Tibial artery (tissue), 4 donors: ENCODE data around the gene LCN12.
A peak's percentile ranks its signal among the peaks of the same experiment; 100 is the strongest.

Experiments
- DNase-seq, 2 donors: peaks; one replicate each; pipeline ENCODE4 v3.0.0-alpha.2; 2019
- H3K27ac ChIP-seq, 2 donors: fragments of 200-600 bp; sonication (generic) in 1 of 2; 1 replicate in 1 of 2; 2 replicates in 1 of 2; pipeline ENCODE4 v1.5.1; 2018 to 2019; ENCODE audit warnings: mild to moderate bottlenecking in 1 of 2
- H3K27me3 ChIP-seq, 2 donors: fragments of 200-600 bp; sonication (generic) in 1 of 2; one replicate each; pipeline versions ENCODE4 v1.5.1 to v1.6.0; 2016 to 2019
- H3K36me3 ChIP-seq, 3 donors: fragments of 200-600 bp; sonication (generic) in 2 of 3; one replicate each; pipeline ENCODE4 v1.5.1; 2016 to 2019; ENCODE audit warnings: mild to moderate bottlenecking in 2 of 3
- H3K4me1 ChIP-seq, 4 donors: fragments of 200-600 bp; sonication (generic) in 2 of 4; 1 replicate in 3 of 4; 2 replicates in 1 of 4; pipeline ENCODE4 v1.5.1; 2016 to 2019
- H3K4me3 ChIP-seq, 2 donors: fragments of 200-600 bp; sonication (generic) in 1 of 2; 1 replicate in 1 of 2; 2 replicates in 1 of 2; pipeline ENCODE4 v1.5.1; 2018 to 2019; ENCODE audit warnings: mild to moderate bottlenecking in 2 of 2
- H3K9me3 ChIP-seq, 3 donors: fragments of 200-600 bp; sonication (generic) in 1 of 3; one replicate each; pipeline ENCODE4 v1.5.1; 2016 to 2019
- CTCF ChIP-seq, 2 experiments: fragments of 200-600 bp in 1 of 2; fragments of 450-650 bp in 1 of 2; IDR thresholded peaks; one replicate each; pipeline ENCODE4 v1.5.1; 2017 to 2019; ENCODE audit warnings: antibody characterized with exemption in 2 of 2, mild to moderate bottlenecking in 1 of 2, moderate library complexity in 1 of 2
- intact Hi-C: fragments of 100-400 bp; cut with DNase I; formaldehyde crosslinking; loops from one replicate; pipeline ENCODE4 v1.15.0; 2023; ENCODE audit warnings: low total_unique reads

The LCN12 gene

GRCh38 chr9:136951541-136952320 is at the start of gene LCN12:
Gene LCN12, plus strand, starts transcription at chr9:136952273. Its CDS starts 55 bp downstream, at chr9:136952328.
- Histone ChIP-seq H3K36me3 (no peaks in the 10 kb centered on the region), H3K27me3 (no peaks in the 10 kb centered on the region), H3K4me1 (peaks cover 0 to 31% (median 25%) of the 10 kb centered on the region in 4 donors), H3K27ac (peak within 1 kb of the TSS in 1 of 2 donors; percentile 86), H3K9me3 (no peaks in the 10 kb centered on the region), H3K4me3 (no peak within 1 kb of the TSS)
- intact Hi-C loops = loop anchor here (5.0 kb wide), 2 partner anchors 36 to 76 kb away; partner anchors contain the start of gene ABCA2
- no peak for DNase-seq
- no peak for TF ChIP-seq CTCF (IDR thresholded peaks at IDR 0.05)

- peak; percentile 77 to 96 for DNase-seq
- intact Hi-C loops = no loop called here
- H3K27ac ChIP-seq = peak overlapping the region; percentile 74 to 81
- H3K36me3 ChIP-seq = peaks cover 4 to 39% (median 30%) of the 10 kb centered on the region in 3 donors
- TF ChIP-seq CTCF (IDR thresholded peaks at IDR 0.05) = no peak
- H3K4me3 ChIP-seq = peak overlapping the region in 1 of 2 donors; percentile 11
- H3K4me1 ChIP-seq = peaks cover 0 to 47% (median 31%) of the 10 kb centered on the region in 4 donors
- H3K9me3 ChIP-seq = no peaks in the 10 kb centered on the region
- H3K27me3 ChIP-seq = no peaks in the 10 kb centered on the region
Measured at GRCh38 chr9:136903041-136903554, 49.0 kb upstream of the LCN12 start.

GRCh38 chr9:136906266-136906665 is 45.8 kb upstream of the LCN12 start:
- peaks cover 8 to 42% (median 35%) of the 10 kb centered on the region in 3 donors for H3K36me3 ChIP-seq
- H3K4me1 ChIP-seq = peaks cover 0 to 40% (median 24%) of the 10 kb centered on the region in 4 donors
- no peak for DNase-seq
- H3K27me3 ChIP-seq = no peaks in the 10 kb centered on the region
- intact Hi-C loops = no loop called here
- H3K27ac ChIP-seq = no peak overlapping the region
- no peak overlapping the region for H3K4me3 ChIP-seq
- TF ChIP-seq CTCF (IDR thresholded peaks at IDR 0.05) = no peak
- H3K9me3 ChIP-seq = no peaks in the 10 kb centered on the region

GRCh38 chr9:136907011-136907914 is 44.8 kb upstream of the LCN12 start:
- no peak overlapping the region for H3K27ac ChIP-seq
- H3K4me3 ChIP-seq = no peak overlapping the region
- no peaks in the 10 kb centered on the region for H3K9me3 ChIP-seq
- DNase-seq = no peak
- H3K4me1 ChIP-seq = peaks cover 0 to 30% (median 14%) of the 10 kb centered on the region in 4 donors
- TF ChIP-seq CTCF (IDR thresholded peaks at IDR 0.05) = no peak
- peaks cover 8 to 45% (median 35%) of the 10 kb centered on the region in 3 donors for H3K36me3 ChIP-seq
- H3K27me3 ChIP-seq = no peaks in the 10 kb centered on the region
- intact Hi-C loops = no loop called here

- Histone ChIP-seq H3K27me3 (no peaks in the 10 kb centered on the region), H3K27ac (no peak overlapping the region), H3K9me3 (no peaks in the 10 kb centered on the region), H3K4me1 (no peaks in the 10 kb centered on the region), H3K4me3 (no peak overlapping the region), H3K36me3 (peaks cover 8 to 75% (median 45%) of the 10 kb centered on the region in 3 donors)
- intact Hi-C loops = no loop called here
- TF ChIP-seq CTCF (IDR thresholded peaks at IDR 0.05) = no peak
- no peak for DNase-seq
Measured at GRCh38 chr9:136910197-136910900, 41.7 kb upstream of the LCN12 start.
